ENCODE results near the gene ASAP3.

DNA sequence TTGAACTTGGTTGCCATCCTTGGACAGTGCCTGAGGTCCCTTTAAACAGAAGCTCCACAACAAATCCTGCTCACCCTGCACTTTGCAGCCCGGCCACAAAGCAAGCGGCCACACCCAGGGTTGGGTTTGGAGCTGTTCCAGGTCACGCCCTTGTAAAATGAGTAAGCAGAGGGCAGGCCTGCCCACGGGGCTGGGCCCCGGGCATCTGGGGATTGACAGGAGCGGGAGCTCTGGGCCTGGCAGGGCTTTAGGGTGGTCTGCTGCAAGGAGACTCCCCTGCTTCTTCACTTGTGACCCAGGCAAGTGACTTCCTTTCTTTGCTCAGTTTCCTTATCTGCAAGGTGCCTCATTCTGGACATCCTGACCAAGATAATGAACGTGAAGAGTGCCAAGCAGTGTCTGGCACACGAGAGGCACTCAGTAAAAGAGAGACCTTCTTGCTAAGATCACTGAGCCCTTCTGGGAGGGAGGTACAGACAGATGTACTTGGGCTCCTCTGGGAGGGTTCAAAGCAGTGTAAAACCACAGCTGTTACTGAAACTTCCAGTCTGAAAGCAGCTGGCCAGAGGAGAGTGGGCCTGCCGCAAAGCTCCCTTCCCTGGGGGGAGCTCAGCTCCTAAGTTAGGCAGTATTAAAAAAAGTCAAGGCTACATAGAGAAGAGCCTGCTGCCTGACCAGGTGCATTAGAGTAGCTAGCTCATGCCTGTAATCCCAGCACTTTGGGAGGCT lies 44.4 kb upstream of the ASAP3 start:
- peak in 1 of 4 donors; percentile 24 for TF ChIP-seq POLR2A (IDR thresholded peaks at IDR 0.05)
- TF ChIP-seq, protein P1, sequence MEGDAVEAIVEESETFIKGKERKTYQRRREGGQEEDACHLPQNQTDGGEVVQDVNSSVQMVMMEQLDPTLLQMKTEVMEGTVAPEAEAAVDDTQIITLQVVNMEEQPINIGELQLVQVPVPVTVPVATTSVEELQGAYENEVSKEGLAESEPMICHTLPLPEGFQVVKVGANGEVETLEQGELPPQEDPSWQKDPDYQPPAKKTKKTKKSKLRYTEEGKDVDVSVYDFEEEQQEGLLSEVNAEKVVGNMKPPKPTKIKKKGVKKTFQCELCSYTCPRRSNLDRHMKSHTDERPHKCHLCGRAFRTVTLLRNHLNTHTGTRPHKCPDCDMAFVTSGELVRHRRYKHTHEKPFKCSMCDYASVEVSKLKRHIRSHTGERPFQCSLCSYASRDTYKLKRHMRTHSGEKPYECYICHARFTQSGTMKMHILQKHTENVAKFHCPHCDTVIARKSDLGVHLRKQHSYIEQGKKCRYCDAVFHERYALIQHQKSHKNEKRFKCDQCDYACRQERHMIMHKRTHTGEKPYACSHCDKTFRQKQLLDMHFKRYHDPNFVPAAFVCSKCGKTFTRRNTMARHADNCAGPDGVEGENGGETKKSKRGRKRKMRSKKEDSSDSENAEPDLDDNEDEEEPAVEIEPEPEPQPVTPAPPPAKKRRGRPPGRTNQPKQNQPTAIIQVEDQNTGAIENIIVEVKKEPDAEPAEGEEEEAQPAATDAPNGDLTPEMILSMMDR (IDR thresholded peaks at IDR 0.05): peak in 1 of 6 experiments; percentile 18

Measured in upper lobe of left lung (tissue), 4 donors.